ENCODE results near the gene CRB2.

CRB2 gene

DNA sequence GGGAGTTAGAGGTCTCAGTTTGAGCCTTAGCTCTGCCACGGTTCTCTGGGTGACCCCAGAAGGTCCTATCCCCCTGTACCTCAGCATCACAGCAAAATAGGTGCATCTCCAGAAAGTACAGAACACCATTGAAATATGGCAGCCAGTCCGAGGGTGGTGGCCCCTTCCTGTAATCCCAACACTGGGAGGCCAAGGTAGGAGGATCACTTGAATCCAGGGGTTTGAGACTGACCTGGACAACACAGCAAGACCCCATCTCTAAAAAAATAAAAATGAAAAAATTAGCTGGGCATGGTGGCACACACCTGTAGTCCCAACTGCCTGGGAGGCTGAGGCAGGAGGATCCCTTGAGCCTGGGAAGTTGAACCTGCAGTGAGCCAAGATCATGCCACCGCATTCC lies 7.0 kb upstream of the CRB2 start:
- no peak for DNase-seq

DNA sequence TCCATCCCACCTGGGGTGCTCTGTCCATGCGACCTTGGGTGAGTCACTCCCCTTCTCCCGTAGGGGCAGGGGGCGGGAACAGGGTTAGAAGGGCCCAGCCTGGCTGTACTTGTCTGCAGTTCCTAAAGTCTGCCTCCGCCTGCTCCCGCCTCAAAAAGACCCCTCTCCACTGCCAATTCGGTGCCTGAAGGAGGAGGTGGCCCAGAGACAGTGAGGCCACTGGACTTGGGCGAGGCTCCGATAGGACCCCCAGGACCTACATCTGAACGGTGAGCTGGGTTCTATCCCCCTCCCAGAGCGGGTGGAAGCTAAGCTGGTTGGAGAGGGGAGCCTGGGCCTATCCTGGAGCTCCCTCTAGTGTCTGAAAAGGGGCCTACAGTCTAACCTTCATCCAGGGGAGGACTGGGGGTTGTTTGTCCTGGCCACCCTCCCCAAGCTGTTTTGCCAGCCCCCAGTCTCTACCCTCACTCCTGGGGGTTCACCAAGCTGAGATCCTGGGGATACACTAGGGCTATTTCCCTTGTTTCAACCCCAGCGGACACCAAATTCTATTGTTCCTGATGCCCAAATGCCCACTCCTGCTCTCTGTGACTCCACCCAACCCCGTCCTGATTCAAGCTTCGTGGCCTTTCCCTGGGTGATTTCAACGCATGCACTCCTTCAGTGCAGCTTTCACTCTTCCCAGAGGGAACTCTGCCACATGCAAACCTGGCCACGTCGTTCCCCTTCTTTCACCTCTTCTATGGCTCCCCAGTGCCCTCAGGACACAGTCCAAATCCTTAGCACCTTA lies 6.1 kb upstream of the CRB2 start:
- DNase-seq: peak; percentile 13

DNA sequence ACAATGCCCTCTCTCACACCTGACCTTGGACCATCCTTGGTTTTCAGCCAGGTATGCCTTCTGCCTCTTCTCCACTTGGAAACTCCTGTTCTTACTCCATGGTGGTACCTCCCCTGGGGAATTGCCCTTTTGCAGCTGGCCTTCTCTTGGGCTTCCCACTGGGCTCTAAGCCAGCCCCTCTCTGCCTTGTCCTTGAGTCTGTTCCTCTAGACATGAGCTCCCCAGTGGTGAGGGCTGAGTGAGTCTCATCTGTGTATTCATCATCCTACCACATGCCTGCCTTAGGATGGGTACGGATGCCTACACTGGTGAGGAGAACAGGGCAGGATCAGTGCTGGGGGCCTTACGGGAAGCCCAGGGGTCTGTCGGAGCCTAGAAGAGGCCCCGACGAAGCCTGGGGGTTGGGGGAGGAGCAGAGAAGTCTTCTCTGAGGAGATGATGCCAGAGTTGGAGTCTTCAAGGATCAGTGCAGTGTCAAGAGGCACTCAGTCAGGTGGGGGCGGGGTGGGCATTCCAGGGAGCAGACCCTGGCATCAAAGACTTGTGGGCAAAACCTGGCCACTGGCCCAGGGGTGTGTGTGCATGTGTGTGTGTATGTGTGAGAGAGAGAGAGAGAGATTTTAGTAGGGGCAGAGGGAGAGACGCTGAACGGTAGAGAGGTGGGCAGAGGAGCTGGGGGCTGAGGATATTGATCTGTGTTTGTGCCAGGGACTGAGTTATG lies 5.2 kb upstream of the CRB2 start:
- DNase-seq: no peak

DNA sequence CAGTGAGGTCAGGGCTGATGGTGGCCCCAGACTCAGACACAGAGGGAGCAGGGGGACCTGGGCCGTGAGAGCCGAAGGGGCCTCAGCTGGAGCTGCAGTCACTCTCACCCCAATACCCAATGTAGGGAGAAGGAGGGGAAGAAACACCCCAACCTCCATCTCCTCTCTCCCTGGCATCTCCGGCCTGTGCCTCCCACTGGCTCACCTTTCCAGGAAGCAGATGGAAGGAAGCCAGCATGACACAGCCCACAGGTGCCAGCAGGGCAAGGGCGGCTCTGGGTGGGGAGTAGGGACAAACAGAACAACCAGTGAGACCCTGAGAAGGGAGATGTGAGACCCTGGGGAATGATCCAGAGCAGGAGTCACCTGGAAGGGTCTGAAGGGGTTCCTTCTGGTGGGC lies 3.0 kb upstream of the CRB2 start:
- no peak for DNase-seq

DNA sequence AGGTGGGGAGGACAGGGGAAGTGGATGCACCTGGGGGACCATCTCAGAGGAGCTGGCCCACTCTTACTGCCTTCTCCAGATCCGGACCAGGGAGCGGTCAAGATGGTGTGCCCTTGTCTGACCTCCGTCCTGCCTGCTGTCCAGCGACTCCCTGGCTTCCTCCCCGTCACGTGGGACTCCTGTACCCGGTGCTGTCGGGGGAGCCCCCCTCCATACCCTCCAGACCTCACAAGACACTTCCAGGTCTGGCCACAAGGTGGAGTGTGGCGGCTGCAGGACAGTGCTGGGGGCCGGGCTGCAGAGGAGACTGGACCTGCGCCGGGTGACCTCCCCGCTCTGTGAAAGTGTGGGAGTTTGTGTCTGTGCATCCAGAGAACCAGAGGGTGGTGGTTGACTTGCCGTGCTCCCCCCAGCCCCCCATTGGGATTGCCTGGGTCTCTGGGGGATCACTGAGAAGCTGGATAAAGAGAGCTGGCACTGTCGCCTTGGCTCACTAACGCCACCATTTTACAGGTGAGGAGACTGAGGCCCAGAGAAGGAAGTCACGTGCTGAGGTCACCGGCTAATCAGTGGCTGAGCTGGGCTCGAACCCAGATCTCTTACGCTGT lies 1.9 kb upstream of the CRB2 start:
- peak; percentile 10 for DNase-seq

DNA sequence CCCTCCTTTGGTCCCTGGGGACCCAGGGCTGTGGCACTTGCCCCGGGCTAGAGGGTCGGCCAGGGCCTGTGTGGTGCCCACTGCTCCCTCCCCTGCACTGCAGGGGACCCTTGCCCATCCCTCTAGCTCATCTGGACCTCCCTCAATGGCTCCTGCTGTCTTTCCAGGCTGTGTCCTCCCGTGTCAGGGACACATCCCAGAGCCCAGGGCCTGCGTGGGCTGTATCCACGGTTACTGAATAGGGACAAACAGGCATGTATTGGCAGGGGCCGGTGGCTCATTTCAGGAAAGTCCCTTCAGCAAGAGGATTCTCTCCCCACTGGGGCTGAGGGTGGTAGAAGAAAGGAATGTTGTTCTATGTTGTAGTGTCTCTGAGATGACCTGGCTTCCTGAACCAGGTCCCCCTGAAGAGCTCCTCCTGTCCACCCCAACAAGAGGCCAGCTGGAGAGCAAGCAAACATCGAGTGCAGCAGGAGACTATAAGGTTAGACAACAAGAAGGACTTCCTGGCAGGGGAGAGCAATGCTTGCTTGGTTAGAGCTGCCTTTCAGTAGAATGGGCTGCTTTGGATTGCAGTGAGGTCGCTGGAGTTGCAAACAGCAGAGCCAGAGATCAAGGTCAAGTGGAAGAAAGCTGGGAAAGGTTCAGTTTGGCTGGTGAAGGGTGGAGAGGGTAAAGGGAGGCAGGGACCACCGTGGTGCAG lies 1.0 kb upstream of the CRB2 start:
- DNase-seq: no peak

DNA sequence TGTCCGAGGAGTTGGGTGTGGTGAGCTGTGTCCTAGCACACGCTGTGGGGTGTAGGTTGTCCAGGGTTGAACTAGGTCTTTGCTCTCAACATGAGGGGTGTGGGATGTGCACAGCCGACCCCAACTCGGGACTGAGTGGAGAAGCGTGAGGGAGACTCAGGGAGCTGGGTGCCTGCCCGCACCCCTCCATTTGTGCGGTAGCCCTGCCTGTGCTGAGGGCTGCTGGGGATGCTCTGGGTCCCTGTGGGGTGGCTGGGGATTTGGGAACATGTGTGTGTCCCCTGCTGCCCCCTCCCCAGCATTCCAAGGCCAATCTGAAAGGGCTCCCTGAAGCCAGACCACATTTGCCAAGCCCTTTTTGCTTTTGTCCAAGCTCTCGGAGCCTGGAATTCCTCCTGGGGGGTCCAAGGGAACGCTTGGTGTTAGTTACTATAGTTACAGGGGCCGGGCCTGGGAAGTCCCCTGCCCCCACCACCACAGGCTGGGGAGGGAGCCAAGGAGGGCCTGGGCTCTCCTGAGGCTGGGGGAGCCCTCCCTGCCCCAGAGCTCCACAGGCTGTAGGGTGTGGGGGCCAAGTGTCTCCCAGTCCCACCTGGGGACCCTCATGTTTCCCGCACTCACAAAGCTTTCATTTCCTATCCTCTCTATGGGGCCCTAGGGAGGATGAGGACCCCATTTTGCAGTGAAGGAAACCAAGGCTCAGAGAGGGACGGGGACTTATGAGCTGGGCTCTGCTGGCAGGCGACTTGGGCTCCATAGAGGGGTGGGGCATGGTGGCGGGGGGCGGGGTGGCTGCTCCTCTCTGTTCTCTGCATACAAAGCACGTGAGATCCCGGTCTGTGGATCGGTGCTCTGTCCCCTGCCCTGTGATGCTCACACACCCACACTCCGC lies 1.1 kb downstream of the CRB2 start:
- no peak for DNase-seq

DNA sequence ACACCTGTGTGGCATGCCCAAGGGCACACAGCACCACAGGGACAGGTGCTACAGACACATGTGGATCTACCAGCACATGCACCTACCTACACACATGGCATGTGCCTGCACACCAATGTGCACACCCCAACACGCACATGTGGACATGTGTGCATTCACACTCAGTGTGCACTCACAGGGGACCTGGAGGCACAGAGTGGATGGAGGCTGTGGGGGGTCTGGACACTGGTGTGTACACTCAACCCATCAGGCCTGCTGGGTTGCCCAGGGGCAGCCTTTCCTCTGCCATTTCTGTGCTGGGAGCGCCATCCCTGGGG lies 1.7 kb downstream of the CRB2 start:
- DNase-seq: no peak

DNA sequence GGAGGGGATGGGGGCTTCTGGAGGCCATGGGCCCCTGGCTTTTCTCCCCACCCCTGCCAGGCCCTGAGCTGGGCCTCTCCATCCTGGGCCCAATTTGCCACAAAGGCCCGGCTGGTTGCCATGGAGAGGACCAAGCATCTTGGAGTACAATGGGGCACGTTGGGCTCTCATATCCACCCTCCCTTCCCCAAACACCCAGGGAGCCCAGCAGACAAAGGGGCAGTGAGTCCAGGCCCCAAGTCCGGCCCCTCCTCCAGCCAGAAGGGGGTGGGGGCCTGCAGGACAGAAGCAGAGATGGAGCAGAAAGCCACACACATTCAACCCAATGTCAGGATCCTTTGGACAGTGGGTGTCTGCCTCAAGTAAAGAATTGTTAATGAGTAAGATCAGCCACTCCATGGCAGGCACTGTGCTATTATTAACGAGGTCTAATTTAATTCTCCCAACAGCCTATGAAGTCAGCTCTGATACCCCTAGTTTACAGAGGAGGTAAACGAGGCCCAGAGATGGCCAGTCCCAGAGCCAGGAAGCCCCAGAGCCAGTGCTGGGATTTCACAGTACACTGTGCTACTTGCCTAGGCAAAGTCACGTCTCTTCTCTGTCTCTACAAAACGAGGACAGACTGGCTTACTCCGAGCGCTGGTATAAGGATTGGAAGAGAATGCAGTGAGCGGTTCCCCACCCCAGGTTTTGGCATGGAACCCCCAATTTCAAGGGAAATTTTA lies 2.3 kb downstream of the CRB2 start:
- DNase-seq: no peak

DNA sequence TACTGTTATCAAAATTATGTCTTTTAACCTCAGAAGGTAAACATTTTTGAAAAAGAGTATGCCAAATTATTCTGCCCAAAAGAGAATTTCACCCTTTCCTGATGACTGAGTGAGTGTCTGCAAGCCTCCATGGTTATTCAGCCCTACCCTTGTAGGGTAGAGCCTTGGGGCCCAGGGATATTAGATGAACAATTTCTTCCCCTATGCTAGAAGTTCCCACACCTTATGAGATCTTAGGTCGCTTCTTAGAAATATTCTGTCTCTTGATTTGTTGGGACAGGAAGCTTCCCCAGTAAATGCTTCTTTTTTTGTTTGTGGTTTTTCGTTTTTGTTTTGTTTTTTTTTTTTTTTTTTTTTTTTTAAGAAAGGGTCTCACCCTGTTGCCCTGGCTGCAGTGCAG lies 3.1 kb downstream of the CRB2 start:
- no peak for DNase-seq

DNA sequence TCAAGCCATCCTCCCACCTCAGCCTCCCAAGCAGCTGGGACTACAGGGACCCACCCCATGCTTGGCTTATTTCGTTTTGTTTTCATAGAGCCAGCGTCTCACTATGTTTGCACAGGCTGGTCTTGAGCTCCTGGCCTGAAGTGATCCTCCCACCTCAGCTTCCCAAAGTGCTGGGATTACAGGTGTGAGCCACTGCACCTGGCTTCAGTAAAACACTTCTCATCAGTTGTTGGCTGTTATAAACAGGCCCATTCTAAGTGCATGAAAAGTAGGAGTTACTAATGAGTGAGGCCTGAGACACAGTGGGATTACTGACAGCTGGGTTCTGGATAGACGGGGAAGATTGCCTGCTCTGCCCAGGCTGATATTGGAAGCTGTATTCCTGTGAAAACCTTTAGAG lies 3.5 kb downstream of the CRB2 start:
- no peak for DNase-seq

DNA sequence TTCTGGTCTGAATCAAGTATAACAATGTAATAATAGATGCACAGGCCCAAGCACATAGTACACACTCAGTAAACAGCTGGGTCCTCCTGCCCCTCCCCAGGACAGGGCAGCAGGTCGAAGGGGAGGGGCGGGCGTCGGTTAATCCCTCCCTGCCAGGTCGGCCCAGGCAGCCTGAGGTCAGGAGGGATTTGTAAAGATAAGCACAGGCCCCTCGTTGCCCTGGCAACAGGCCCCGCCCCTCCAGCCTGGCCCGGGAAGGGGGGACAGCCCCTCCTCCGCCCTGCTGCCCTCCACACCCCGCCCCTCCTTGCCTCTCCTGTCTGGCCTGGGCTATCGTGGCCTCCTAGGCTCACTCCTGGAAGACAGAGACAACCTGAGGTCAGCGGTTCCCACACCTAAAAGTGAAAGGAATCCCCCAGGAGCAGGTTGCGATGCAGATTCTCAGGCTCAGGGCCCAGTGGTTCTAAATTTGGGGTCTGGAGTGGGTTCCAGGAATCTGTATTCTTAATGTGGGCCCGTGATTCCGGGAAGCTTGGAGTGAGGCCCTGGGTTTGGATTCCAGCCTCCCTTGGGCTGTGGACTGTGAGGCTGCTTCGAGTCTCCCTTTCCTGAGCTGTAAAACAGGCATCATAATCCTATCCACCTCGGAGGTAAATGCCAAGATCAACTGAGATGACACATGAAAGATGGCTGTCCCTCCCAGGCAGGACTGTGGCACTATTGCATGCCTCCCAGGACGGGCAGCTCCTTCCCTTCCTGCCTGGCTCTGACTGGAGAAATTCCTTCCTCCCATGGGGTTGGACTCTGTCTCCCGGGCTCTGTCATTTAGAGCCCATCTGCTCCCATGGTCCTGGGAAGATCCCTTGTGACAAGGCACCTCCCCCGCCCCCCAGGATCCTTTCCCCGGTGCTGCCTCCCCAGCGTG lies 4.4 kb downstream of the CRB2 start:
- no peak for DNase-seq

DNA sequence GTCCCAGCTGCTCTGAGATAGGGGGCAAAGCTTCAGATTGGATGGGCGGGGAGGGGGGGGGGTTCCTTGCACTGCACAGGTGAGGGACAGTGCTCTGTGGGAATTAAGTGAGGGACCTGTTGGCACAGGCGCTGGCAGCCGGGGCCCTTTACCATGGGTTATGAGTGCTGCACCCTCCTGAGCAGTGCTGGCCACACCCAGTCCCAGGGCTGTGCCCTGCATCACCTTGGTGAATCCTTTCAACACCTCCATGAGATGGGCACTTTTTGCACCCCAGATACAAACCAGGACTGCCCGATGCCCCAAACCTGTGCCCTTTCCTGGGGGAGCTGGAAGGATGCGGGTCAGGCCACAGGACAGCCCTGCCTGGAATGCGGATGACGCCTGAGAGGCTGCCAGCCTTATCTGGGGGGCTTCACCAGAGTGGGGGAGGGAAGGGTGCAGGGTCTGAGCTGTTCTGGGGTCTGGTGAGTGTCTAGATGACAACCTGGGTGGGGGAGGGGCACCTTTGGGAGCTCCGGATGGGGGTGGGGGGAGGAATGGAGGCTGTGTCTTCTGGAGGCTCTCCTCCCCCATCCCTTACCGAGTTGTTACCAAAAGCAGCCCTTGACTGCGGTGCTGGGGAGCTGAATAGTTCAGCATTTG lies 5.2 kb downstream of the CRB2 start:
- no peak for DNase-seq

DNA sequence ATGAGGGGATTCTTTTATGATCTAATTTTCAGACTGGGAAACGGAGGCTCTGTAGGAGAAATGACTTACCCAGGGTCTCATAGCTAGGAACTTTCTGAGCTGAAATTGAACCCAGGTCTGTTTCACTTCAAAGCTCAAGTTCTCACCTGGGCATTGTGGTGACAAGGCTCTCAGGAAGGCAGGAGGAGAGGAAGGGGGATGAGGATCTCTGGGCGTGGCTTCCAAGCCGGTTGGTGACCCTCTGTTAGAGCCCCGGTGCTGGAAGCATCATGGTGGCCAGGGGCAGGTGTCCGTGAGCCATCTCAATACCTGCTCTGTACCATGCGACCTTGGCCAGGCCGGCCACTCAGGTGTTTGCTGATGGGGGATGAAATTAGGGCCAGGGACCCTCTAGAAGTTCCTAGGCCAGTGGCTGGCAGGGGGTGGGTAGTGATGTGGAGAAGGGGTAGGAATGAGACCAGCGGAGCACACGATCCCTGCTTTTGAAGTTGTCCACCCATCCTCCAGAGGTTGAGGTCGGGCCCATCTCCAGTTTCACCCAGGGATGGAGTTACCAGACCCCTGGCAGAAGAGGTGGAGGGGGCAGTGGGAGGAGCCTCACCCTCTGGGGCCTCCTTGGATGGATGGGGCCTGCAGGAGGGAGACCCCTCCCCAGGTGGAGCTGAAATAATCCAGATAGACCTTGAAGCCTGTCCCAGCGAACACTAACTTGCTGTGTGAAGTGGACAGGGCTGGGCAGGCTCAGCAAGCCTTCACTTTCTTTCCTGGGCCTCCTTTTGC lies 5.9 kb downstream of the CRB2 start:
- no peak for DNase-seq

DNA sequence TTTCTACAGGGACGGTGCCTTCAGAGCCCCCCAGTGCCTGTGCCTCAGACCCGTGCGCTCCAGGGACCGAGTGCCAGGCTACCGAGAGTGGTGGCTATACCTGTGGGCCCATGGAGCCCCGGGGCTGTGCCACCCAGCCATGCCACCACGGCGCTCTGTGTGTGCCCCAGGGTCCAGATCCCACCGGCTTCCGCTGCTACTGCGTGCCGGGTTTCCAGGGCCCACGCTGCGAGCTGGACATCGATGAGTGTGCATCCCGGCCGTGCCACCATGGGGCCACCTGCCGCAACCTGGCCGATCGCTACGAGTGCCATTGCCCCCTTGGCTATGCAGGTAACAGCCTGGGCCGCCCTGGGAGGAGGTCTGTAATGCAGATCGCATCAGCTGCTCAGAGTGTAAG lies 6.9 kb downstream of the CRB2 start:
- no peak for DNase-seq

DNA sequence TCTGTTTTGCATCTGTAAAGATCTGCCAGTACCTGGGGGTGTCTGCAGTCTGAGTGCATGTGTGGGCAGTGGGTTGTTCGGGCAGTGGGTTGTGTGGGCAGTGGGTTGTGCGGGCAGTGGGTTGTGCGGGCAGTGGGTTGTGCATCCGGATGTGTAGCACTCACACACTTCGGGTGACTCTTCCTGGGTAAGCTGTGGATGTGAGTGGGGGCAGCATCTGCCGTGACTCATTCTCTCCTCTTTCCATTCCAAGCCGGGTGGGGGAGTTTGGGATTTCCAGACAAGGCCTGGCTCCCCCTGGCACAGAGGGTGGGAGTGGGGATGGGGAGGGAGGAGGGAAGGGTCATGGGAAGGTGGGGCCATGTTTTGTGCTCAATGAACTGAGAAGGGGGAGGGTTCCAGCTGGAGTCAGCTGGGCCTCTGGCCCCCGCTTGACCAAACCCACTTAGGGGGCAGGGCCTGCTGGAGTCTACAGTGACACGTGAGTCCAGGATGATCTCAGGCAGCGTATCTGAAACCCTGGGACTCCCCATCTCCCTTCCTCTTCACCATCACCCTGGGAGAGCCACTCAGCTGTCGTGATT lies 8.3 kb downstream of the CRB2 start:
- no peak for DNase-seq

DNA sequence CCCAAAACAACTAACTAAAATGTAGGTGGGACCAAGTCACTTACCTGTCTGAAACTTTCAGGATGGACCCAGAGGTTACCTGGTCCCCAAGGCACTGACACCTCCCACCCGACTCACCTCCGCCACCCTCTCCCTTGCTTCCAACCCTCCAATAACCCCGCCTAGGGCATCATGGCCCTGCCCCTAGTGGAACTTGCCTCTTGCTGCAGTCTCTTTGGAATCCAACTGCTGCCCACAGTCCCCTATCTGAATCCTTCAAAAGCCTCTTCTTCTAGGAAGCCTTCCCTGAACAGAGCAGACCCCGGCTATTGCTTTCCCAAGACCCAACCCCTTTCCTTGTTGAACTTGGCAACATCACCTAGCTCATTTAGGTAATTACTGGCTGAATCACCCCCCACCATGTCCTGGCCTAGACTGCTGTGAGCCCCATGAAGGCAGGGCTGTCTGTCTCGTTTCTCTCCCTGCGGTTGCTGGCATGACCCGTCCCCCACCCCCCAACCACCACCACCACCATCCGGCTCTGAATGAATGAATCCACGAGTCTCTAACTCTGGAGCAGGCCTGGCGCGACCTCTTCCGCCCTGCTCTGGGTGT lies 9.4 kb downstream of the CRB2 start:
- no peak for DNase-seq

DNA sequence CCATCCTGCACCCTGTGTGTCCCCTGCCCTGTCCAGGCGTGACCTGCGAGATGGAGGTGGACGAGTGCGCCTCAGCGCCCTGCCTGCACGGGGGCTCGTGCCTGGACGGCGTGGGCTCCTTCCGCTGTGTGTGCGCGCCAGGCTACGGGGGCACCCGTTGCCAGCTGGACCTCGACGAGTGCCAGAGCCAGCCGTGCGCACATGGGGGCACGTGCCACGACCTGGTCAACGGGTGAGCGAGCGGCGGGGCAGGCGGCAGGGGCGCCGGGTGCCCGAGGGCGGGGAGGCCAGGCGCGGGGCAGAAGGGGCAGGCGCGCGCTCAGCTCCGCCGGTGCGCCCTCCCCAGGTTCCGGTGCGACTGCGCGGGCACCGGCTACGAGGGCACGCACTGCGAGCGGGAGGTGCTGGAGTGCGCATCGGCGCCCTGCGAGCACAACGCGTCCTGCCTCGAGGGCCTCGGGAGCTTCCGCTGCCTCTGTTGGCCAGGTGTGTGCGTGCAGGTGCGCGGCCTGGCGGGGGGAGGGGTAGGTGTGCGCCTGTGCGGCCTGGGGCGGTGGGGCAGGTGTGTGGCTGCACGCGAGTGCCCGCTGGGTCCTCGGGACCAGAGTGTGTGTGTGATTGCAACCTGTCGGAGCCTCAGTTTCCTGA lies 10.0 kb downstream of the CRB2 start:
- DNase-seq: no peak
